HL-60 (cell line): ENCODE results near the gene BET1.

Source experiments
- POLR2AphosphoS5 ChIP-seq: IDR thresholded peaks from 2 replicates; pipeline ENCODE4 v1.6.1; 2012; ENCODE audit warnings: low read depth
- TF ChIP-seq, protein P1 (sequence below): IDR thresholded peaks from one replicate; pipeline ENCODE4 v1.5.1; 2011; ENCODE audit warnings: low read length, control low read depth, inconsistent platforms; ENCODE audit not compliant: insufficient read depth

DNA sequence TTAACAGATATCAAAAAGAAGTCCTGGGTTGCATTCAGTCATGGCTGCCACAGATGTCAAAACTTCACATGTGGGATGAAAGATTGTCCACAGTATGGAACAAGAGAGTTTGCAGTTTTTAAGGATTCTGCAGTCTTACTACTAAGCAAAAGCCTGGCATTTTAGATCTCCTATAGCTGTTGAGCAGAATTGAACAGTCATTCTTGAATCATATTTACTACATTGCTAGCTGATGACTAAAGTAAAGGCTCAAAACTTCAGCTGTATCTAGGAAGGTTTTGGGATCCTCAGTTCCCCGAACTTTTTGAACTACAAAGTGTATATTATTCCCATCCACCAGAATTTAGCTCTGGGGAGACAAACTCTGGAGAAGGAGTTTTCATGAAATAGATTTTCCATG, 31.0 kb downstream of the BET1 start:
- TF ChIP-seq, protein P1, sequence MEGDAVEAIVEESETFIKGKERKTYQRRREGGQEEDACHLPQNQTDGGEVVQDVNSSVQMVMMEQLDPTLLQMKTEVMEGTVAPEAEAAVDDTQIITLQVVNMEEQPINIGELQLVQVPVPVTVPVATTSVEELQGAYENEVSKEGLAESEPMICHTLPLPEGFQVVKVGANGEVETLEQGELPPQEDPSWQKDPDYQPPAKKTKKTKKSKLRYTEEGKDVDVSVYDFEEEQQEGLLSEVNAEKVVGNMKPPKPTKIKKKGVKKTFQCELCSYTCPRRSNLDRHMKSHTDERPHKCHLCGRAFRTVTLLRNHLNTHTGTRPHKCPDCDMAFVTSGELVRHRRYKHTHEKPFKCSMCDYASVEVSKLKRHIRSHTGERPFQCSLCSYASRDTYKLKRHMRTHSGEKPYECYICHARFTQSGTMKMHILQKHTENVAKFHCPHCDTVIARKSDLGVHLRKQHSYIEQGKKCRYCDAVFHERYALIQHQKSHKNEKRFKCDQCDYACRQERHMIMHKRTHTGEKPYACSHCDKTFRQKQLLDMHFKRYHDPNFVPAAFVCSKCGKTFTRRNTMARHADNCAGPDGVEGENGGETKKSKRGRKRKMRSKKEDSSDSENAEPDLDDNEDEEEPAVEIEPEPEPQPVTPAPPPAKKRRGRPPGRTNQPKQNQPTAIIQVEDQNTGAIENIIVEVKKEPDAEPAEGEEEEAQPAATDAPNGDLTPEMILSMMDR, result no peak
- TF ChIP-seq POLR2AphosphoS5, result no peak
